OCI-M1 (cell line): ENCODE measurements around the gene ZFR.
"Not testable (repeated sequence)": the region's sequence is repeated elsewhere in the genome, so short reads cannot be mapped to it uniquely, and the experiment has no call there.

ENCODE experiments used
- DNase-seq: peaks from one replicate; lab custom pipeline; 2025; lab: John Stamatoyannopoulos, UW

The ZFR gene

GRCh38 chr5:32358611-32359010 lies 85.9 kb downstream of the ZFR start:
- DNase-seq: no peak

- DNase-seq: no peak
These were observed 86.9 kb downstream of the ZFR start for GRCh38 chr5:32357658-32358057.

- DNase-seq: no peak
These were observed 88.9 kb downstream of the ZFR start for GRCh38 chr5:32355686-32356085.

- DNase-seq: no peak
These were observed 91.1 kb downstream of the ZFR start for GRCh38 chr5:32353420-32353819.

- no peak for DNase-seq
These were observed 91.9 kb downstream of the ZFR start for GRCh38 chr5:32352685-32353084.

- DNase-seq: peak; percentile 16
These were observed 97.7 kb downstream of the ZFR start for GRCh38 chr5:32346869-32347268.

- DNase-seq: no peak
These were observed 101.4 kb downstream of the ZFR start for GRCh38 chr5:32343058-32343672.

- no peak for DNase-seq
These were observed 101.9 kb downstream of the ZFR start for GRCh38 chr5:32342656-32343055.

GRCh38 chr5:32339878-32340277 lies 104.7 kb downstream of the ZFR start:
- no peak for DNase-seq

GRCh38 chr5:32339198-32339597 lies 105.3 kb downstream of the ZFR start:
- DNase-seq: peak; percentile 48

- no peak for DNase-seq
These were observed 111.6 kb downstream of the ZFR start for GRCh38 chr5:32332966-32333365.

GRCh38 chr5:32332361-32332760 lies 112.2 kb downstream of the ZFR start:
- DNase-seq: no peak

- DNase-seq: no peak
These were observed 112.6 kb downstream of the ZFR start for GRCh38 chr5:32331935-32332274.

- DNase-seq: no peak
These were observed 113.2 kb downstream of the ZFR start for GRCh38 chr5:32331217-32331934.

- DNase-seq: no peak
These were observed 114.2 kb downstream of the ZFR start for GRCh38 chr5:32330126-32330971.

- DNase-seq: peak; percentile 76
These were observed 115.1 kb downstream of the ZFR start for GRCh38 chr5:32329395-32329834.

GRCh38 chr5:32326216-32326772 lies 118.2 kb downstream of the ZFR start:
- no peak for DNase-seq

GRCh38 chr5:32325616-32326015 lies 118.9 kb downstream of the ZFR start:
- no peak for DNase-seq

- no peak for DNase-seq
These were observed 119.5 kb downstream of the ZFR start for GRCh38 chr5:32325062-32325461.

GRCh38 chr5:32323741-32324140 lies 120.8 kb downstream of the ZFR start:
- no peak for DNase-seq

GRCh38 chr5:32322882-32323281 lies 121.7 kb downstream of the ZFR start:
- no peak for DNase-seq

- not testable (repeated sequence) for DNase-seq
These were observed 122.8 kb downstream of the ZFR start for GRCh38 chr5:32321787-32322186.

GRCh38 chr5:32320576-32320975 lies 124.0 kb downstream of the ZFR start:
- no peak for DNase-seq
